ENCODE measurements around the gene C13orf42.
"Not testable (repeated sequence)": the region's sequence is repeated elsewhere in the genome, so short reads cannot be mapped to it uniquely, and the experiment has no call there.

The C13orf42 gene

DNA sequence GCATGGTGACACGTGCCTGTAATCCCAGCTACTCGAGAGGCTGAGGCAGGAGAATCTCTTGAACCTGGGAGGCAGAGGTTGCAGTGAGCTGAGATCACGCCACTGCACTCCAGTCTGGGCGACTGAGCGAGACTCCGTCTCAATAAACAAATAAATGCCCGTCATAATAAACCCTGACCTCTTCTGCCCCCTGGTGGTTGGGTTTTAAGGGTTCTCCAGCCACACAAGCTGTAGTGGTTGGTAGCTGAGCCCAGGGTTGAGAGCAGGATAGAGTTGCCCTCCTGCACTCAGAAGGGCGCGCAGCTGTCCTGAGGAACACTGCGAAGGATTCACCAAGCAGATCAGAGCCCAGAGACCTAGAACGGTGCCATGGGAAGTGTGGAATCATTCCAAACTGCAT, 9.8 kb upstream of the C13orf42 start:
- not testable (repeated sequence) for DNase-seq (ENCODE audit: low read depth)

- no peak for DNase-seq (ENCODE audit: low read depth)
These were observed 7.8 kb upstream of the C13orf42 start for GRCh38 chr13:51118809-51119431.

- no peak for DNase-seq (ENCODE audit: low read depth)
These were observed 2.9 kb upstream of the C13orf42 start for GRCh38 chr13:51113969-51114368.

- DNase-seq (ENCODE audit: low read depth): no peak
These were observed 2.3 kb upstream of the C13orf42 start for GRCh38 chr13:51113186-51113881.

DNA sequence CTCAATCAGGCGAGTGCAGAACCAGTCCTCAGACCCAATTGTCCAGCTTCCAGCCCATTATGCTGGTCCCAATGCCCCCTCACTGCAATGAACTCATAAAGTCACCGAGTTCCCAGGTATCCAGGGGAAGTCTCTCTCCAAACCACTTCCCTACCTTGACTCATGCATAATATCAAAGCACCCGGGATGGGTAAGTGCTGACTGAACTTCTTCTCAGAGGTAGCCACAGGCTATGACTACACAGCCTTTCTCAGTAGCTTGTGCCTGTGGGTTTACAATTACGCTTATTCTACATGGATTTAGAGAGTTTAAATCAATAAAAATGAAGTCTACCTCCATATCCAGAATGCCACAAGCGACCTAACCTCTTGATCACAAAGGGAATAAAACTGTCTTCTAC, 1.7 kb upstream of the C13orf42 start:
- DNase-seq (ENCODE audit: low read depth): no peak

DNA sequence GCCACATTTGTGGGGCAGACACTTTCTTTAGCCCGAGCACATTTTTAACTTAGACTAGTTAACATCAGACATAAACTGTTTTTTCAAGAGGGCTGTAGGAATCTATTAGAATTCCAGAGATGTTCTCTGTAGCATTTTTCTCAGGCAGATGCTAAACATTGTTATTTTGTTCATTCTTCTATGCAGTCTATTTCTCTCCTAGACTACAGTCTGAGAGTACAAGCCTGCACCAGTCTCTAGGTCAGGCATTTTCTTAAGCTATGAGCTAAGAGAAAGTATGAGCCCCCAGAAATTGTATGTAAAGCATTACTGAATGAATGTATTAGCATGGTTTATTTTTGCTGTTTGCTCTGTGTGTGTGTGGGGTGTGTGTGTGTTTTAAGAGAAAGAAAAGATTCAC, 923 bp upstream of the C13orf42 start:
- DNase-seq (ENCODE audit: low read depth): no peak

GRCh38 chr13:51107996-51108395, 3.1 kb downstream of the C13orf42 start:
- DNase-seq (ENCODE audit: low read depth): no peak

DNA sequence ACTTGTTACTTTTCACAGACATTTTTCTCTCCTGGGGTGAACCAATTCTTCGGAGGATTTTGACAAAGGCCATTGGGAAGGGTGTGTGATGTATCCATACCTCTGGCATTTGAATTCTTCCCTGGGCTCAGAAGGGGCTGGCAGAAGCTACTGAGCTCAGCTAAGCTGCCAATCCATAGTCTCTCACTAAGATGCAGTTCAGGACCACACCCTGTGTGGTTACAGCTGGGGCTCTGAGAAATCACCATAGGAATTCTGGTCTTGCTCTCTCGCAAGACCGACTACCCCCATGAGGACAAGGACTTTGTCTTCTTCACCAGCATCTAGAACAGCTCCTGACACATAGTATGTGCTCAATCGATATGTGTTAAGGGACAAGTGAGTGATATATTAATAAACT, 6.0 kb downstream of the C13orf42 start:
- DNase-seq (ENCODE audit: low read depth): no peak

DNA sequence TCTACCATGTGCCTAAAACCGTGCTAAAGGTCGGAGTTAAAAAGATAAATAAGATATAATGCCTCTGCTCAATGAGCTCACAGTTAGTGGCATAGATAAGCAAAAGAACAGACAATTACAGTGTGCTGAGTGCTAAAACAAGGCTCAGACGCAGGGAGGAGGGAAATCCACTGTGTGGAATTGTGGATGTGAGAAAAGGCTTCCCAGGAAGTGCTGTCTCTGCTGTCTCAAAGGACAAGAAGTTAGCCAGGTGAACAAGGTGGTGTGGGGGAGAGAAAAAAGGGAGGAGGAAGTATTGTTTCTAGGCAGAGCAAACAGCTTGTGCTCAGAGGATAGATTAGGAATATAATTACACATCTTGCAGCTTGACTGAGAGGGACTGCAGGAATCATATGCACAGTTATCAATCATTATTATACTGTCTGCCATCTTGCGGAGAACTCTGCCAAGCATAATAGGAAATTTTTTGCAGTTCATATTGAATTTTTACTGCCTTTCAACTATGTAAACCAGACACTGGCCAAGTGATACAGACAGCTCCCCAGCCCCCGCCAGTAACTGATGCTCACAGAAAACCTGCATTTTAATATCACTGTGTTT, 9.3 kb downstream of the C13orf42 start:
- no peak for DNase-seq (ENCODE audit: low read depth)

DNA sequence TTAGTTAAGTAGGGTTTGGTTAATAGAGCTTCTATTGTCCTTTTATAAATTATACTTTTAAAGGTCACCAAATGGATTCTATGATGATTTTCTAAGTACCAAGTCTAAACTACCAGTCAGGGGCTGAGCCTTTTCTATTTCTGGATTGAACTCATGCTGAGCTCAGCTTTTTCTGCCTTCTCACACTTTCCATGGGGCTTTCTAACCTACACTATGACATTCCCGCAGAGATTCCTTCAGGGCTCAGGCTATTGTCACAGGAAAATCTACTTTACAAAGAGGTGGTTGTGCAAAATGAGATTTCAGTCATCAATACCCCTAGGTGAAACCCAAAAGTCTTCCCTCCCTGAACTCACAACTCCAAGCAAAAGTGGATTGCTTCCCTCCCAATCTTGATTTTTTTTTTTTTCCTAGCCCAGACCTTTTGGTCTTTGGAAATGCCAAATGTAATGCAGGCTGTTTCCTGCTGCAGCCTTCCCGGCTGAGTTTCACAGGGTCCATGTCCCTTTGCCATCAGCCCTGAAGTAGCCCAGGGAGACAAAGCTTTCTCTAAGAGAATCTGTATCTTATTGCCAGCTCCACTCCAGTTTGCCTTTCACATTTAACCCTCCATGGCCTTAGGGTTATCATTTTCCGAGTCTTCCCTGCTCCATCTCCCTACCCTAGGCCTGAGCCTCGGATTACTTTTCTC, 13.6 kb downstream of the C13orf42 start:
- DNase-seq (ENCODE audit: low read depth): no peak

DNA sequence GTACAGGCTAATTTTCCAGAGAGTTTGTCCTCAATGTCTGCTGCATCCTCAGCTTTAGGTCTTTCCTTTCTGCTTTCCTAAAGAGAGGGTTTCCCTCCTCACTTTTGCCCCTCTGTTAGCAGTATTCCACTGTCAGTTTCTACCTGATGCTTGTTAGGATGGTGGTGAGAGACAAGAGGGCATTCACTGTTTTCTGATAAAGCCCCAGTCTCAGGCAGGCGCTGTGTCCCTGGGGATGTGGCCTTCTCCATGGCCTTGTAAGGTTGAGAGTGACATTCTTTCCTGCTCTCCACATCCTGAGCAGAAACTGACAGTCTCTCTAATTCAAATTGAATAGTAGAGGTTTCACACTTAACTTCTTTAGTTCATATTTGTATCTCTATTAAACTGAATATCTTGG, 14.9 kb downstream of the C13orf42 start:
- DNase-seq (ENCODE audit: low read depth): no peak

GRCh38 chr13:51093574-51093973, 17.5 kb downstream of the C13orf42 start:
- no peak for DNase-seq (ENCODE audit: low read depth)

- no peak for DNase-seq (ENCODE audit: low read depth)
These were observed 19.2 kb downstream of the C13orf42 start for GRCh38 chr13:51091839-51092238.

DNA sequence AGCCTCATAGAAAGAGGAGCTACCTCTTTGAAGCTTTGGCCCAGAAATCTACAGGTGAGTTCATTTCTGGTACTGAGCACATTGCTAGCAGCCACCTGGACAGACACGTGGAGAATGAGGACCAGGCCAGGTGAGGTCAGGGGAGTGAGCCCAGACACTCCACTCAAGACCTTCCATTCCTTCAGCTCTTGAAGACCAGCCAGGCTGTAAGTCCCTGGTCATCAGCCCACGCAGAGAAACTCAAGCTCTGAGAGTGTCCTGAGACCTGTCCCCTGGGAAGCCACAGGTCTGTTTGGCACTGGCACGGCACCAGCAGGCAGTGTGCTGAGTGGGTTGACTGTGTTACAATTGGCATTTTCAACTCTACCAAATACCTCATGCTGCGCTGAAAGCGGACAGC, 27.4 kb downstream of the C13orf42 start:
- no peak for DNase-seq (ENCODE audit: low read depth)

- DNase-seq (ENCODE audit: low read depth): not testable (repeated sequence)
These were observed 30.5 kb downstream of the C13orf42 start for GRCh38 chr13:51080478-51081065.

DNA sequence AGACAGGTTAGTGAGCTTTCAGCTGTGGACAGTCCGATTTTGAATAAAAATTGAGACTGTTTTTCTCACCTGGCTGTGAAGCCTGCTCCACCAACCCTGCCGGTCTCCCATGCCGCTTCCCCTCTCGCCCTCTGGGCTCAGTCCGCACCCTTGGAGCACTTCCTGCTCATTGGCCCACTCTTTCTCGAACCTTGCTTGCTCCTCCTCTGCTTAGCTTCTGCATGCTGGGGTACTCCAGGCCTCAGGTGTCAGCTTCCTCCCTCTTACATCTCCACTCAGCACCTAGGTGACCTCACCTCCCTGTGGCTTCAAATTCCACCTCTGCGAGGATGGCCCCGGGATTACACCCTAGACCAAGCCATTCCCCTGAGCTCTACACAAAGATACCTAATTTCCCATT, 39.6 kb downstream of the C13orf42 start:
- DNase-seq (ENCODE audit: low read depth): no peak

DNA sequence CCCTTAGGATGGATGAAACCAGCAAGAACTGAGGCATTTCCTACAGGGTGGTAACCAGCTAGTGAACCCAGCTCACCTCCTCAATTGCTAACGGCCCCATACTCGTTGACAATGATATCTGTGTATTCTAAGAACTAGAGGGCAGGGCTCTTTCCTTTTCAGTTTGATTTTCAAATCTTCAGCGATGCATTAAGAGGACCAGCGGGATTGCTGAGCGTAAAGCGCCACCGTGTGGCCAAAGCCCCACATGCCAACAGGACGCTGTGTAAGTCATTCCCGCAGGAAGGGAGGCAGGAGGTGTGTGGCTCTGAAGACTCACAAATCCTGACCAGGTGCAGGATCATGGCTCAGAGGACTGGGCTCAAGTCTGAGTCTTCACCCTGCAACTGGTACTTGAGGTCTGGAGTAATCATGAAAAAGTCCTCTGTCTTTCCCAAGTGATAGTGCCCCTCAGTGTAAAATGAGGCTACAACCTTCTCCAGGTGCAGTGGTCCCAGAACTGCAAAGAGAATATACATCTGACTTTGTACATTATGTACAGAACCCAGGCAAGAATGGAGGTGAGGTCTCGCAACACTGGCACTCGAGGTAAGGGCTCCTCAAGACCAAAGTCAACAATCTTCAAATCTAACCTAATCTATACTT, 40.9 kb downstream of the C13orf42 start:
- DNase-seq (ENCODE audit: low read depth): peak; percentile 68

GRCh38 chr13:51068501-51068900, 42.6 kb downstream of the C13orf42 start:
- DNase-seq (ENCODE audit: low read depth): no peak

DNA sequence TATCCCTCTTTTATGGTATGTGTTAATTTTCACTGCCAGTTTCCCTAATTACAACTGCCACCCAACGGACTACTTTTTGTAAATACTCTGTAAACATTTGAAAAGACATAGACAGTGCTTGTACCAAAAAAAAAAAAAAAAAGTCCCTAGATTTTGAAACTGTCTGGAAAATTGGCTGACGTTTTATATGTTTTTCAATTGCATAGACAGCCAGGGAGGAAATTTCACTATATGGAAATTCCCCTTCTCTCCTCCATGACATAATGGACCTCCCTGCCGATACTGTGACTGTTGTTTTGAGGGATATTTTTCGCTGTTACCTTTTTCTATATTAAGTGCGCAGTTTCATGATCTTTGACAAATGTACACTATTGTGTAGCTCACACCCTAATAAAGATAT, 43.4 kb downstream of the C13orf42 start:
- DNase-seq (ENCODE audit: low read depth): no peak

DNA sequence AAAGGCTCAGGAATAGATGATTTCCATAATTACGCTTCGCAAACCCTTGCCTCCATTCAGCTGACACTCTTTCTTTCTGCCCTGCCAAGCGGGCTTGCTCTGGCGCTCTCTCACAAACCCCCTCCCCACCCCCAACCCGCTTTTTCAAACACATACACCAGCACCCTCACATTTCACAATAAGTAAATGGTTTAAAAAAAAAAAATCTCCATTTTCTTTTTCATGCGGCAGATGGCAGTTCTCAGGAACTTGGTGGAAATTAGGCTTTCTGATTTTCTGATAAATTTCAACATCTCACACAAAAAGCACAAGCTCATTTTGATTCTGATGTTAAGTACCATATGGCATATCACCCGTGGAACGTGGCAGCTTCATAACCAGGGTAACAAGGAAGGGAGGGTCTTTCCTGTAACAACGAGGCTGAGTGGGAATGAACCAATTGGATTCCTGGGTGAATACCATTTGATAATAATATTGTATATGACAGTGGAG, 43.8 kb downstream of the C13orf42 start:
- DNase-seq (ENCODE audit: low read depth): no peak

- no peak for DNase-seq (ENCODE audit: low read depth)
These were observed 44.8 kb downstream of the C13orf42 start for GRCh38 chr13:51066091-51066831.

Data from stimulated activated CD8-positive, alpha-beta memory T cell treated with anti-CD3 and anti-CD28 coated beads, Interleukin-15, amount 100 ng/mL, for 1 hour (primary cell).